ENCODE data around the gene CLPX.

- TF ChIP-seq, protein P1, sequence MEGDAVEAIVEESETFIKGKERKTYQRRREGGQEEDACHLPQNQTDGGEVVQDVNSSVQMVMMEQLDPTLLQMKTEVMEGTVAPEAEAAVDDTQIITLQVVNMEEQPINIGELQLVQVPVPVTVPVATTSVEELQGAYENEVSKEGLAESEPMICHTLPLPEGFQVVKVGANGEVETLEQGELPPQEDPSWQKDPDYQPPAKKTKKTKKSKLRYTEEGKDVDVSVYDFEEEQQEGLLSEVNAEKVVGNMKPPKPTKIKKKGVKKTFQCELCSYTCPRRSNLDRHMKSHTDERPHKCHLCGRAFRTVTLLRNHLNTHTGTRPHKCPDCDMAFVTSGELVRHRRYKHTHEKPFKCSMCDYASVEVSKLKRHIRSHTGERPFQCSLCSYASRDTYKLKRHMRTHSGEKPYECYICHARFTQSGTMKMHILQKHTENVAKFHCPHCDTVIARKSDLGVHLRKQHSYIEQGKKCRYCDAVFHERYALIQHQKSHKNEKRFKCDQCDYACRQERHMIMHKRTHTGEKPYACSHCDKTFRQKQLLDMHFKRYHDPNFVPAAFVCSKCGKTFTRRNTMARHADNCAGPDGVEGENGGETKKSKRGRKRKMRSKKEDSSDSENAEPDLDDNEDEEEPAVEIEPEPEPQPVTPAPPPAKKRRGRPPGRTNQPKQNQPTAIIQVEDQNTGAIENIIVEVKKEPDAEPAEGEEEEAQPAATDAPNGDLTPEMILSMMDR (IDR thresholded peaks at IDR 0.05), result no peak
- TF ChIP-seq EP300 (IDR thresholded peaks at IDR 0.05), result no peak
- no peak for TF ChIP-seq POLR2A (IDR thresholded peaks at IDR 0.05)
These were observed 85.8 kb downstream of the CLPX start for GRCh38 chr15:65099336-65099735.

All from upper lobe of left lung (tissue), 4 donors.